Glutamatergic neuron (in vitro differentiated cells): ENCODE results near the gene PRELID3B. TPM values are rescaled to one million over a fixed set of nuclear protein-coding genes. Genes with fewer than 3 reads are reported as not detected.

Experiments used
- DNase-seq: peaks from one replicate; pipeline ENCODE4 v3.0.0; 2022
- H3K27ac Mint-ChIP-seq: one replicate; pipeline ENCODE4 v1.8.0; 2020; ENCODE audit warnings: mild to moderate bottlenecking, mixed read lengths, inconsistent platforms; ENCODE audit not compliant: unreplicated experiment
- H3K27me3 Mint-ChIP-seq: one replicate; pipeline ENCODE4 v1.8.0; 2020; ENCODE audit warnings: mild to moderate bottlenecking, moderate library complexity, mixed read lengths, inconsistent platforms; ENCODE audit not compliant: unreplicated experiment
- H3K36me3 Mint-ChIP-seq: one replicate; pipeline ENCODE4 v1.8.0; 2020; ENCODE audit warnings: mild to moderate bottlenecking, mixed read lengths, inconsistent platforms; ENCODE audit not compliant: unreplicated experiment
- H3K4me1 Mint-ChIP-seq: one replicate; pipeline ENCODE4 v1.8.0; 2020; ENCODE audit warnings: mild to moderate bottlenecking, low read depth, mixed read lengths, inconsistent platforms; ENCODE audit not compliant: unreplicated experiment
- H3K4me3 Mint-ChIP-seq: one replicate; pipeline ENCODE4 v1.8.0; 2020; ENCODE audit warnings: mild to moderate bottlenecking, mixed read lengths, inconsistent platforms; ENCODE audit not compliant: unreplicated experiment
- H3K9me3 Mint-ChIP-seq: one replicate; pipeline ENCODE4 v1.8.0; 2020; ENCODE audit warnings: mild to moderate bottlenecking, moderate library complexity, mixed read lengths, inconsistent platforms; ENCODE audit not compliant: unreplicated experiment
- CTCF ChIP-seq: fragments of 200-600 bp; sonication (generic); IDR thresholded peaks from one replicate; pipeline ENCODE4 v1.5.0; 2021; ENCODE audit not compliant: partially characterized antibody, unreplicated experiment
- total RNA-seq: library from RNA; stranded (reverse); fragmentation: NEBNext Ultra II Directional; extraction: Animal tissue kit (Norgen Biotek cat#: 25700); gene quantifications from one replicate; pipeline ENCODE4 v1.2.1, GENCODE V29; 2021; ENCODE audit not compliant: unreplicated experiment

PRELID3B gene
- total RNA-seq, 1 donor from 2014 or later: 65.5 TPM

GRCh38 chr20:59051666-59052185 is 9.1 kb upstream of the PRELID3B start:
- H3K27me3 Mint-ChIP-seq: peaks cover 6% of the 10 kb centered on the region

GRCh38 chr20:59050437-59050836 is 7.9 kb upstream of the PRELID3B start:
- peaks cover 11% of the 10 kb centered on the region for H3K36me3 Mint-ChIP-seq
- TF ChIP-seq CTCF: no peak

More at GRCh38 chr20:59051666-59052185, 9.1 kb upstream of the PRELID3B start:
- Mint-ChIP-seq H3K9me3 (peaks cover 2% of the 10 kb centered on the region), H3K4me1 (peaks cover 12% of the 10 kb centered on the region), H3K36me3 (peaks cover 11% of the 10 kb centered on the region), H3K27ac (peak overlapping the region; percentile 65), H3K4me3 (peak overlapping the region; percentile 12)
- peak; percentile 28 for DNase-seq
- no peak for TF ChIP-seq CTCF

GRCh38 chr20:59048681-59049030 is 6.1 kb upstream of the PRELID3B start:
- Mint-ChIP-seq H3K36me3 (peaks cover 6% of the 10 kb centered on the region), H3K27ac (no peak overlapping the region), H3K4me1 (peaks cover 13% of the 10 kb centered on the region), H3K9me3 (peaks cover 2% of the 10 kb centered on the region), H3K27me3 (peaks cover 6% of the 10 kb centered on the region), H3K4me3 (no peak overlapping the region)
- no peak for DNase-seq
- TF ChIP-seq CTCF: no peak

More at GRCh38 chr20:59050437-59050836, 7.9 kb upstream of the PRELID3B start:
- Mint-ChIP-seq H3K9me3 (peaks cover 2% of the 10 kb centered on the region), H3K4me3 (no peak overlapping the region), H3K4me1 (peaks cover 12% of the 10 kb centered on the region), H3K27me3 (peaks cover 6% of the 10 kb centered on the region), H3K27ac (no peak overlapping the region)
- DNase-seq: no peak

GRCh38 chr20:59047938-59048680 is 5.5 kb upstream of the PRELID3B start:
- no peak overlapping the region for H3K27ac Mint-ChIP-seq
- H3K4me3 Mint-ChIP-seq: no peak overlapping the region
- TF ChIP-seq CTCF: no peak
- no peak for DNase-seq
- H3K9me3 Mint-ChIP-seq: peaks cover 4% of the 10 kb centered on the region
- H3K36me3 Mint-ChIP-seq: peaks cover 6% of the 10 kb centered on the region
- H3K4me1 Mint-ChIP-seq: peaks cover 17% of the 10 kb centered on the region
- peaks cover 6% of the 10 kb centered on the region for H3K27me3 Mint-ChIP-seq

- Mint-ChIP-seq H3K36me3 (peaks cover 6% of the 10 kb centered on the region), H3K27me3 (peaks cover 6% of the 10 kb centered on the region), H3K27ac (no peak overlapping the region), H3K4me1 (peaks cover 15% of the 10 kb centered on the region), H3K9me3 (peaks cover 4% of the 10 kb centered on the region), H3K4me3 (no peak overlapping the region)
- no peak for DNase-seq
- no peak for TF ChIP-seq CTCF
Measured at GRCh38 chr20:59046862-59047261, 4.3 kb upstream of the PRELID3B start.
